VCaP (cell line): Measurements from ENCODE around the gene TSPYL2.

Experiments
- H3K27ac ChIP-seq: fragments of 450-650 bp; 2 replicates; pipeline ENCODE4 v1.5.1; 2017
- TF ChIP-seq, protein P1 (sequence below): fragments of 450-650 bp; conservative IDR thresholded peaks from 2 replicates; pipeline ENCODE4 v1.5.1; 2017; ENCODE audit warnings: mild to moderate bottlenecking, moderate library complexity

Gene TSPYL2

GRCh38 chrX:53050841-53051240 is 31.3 kb upstream of the TSPYL2 start:
- no peak overlapping the region for H3K27ac ChIP-seq
- TF ChIP-seq, protein P1, sequence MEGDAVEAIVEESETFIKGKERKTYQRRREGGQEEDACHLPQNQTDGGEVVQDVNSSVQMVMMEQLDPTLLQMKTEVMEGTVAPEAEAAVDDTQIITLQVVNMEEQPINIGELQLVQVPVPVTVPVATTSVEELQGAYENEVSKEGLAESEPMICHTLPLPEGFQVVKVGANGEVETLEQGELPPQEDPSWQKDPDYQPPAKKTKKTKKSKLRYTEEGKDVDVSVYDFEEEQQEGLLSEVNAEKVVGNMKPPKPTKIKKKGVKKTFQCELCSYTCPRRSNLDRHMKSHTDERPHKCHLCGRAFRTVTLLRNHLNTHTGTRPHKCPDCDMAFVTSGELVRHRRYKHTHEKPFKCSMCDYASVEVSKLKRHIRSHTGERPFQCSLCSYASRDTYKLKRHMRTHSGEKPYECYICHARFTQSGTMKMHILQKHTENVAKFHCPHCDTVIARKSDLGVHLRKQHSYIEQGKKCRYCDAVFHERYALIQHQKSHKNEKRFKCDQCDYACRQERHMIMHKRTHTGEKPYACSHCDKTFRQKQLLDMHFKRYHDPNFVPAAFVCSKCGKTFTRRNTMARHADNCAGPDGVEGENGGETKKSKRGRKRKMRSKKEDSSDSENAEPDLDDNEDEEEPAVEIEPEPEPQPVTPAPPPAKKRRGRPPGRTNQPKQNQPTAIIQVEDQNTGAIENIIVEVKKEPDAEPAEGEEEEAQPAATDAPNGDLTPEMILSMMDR: no peak

- TF ChIP-seq, protein P1: no peak
- no peak overlapping the region for H3K27ac ChIP-seq
Observed at GRCh38 chrX:53055244-53055849, 26.8 kb upstream of the TSPYL2 start.

DNA sequence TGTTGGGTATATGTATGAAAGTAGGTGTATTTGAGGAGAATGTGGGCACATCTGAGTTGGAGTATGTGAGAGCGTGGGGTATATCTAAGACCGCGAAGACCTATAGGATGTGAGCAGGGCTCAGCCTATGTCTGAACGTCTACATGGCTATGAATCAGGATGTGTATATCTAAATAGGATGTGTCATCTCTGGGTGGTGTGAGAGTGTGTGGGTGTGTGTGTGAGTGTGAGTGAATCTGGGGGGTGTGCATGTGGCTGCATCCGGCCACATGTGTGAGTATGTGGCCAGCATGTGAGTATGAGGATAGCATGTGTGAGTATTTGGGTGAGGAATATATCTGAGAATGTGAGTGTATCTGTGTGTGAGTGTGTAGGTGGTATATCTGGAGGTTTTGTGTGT is 25.9 kb upstream of the TSPYL2 start:
- H3K27ac ChIP-seq: no peak overlapping the region
- TF ChIP-seq, protein P1: no peak

DNA sequence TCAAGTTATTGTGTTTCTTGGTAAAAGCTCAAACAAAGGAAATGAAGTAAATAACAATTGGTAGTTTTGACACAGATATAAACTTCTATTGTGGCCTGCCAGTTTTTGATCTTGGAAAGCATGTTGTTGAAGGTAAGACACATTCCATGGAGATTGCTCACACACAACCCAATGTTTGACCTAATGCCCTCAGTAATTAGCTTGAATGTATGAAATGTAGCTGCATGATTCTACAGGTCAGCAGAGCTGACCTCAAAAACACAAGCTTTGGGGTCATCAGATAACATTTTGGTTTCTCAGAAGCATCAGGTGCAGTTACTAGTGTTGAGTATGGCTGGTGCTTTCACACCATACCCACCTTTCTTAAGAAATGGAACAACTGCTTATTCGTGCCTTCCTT is 17.1 kb upstream of the TSPYL2 start:
- TF ChIP-seq, protein P1: no peak
- no peak overlapping the region for H3K27ac ChIP-seq

- no peak overlapping the region for H3K27ac ChIP-seq
- TF ChIP-seq, protein P1: no peak
Observed at GRCh38 chrX:53071064-53071463, 11.1 kb upstream of the TSPYL2 start.

GRCh38 chrX:53071604-53072417 is 10.4 kb upstream of the TSPYL2 start:
- H3K27ac ChIP-seq: peak overlapping the region; percentile 42
- TF ChIP-seq, protein P1: peak; percentile 61

- TF ChIP-seq, protein P1: no peak
- H3K27ac ChIP-seq: peak overlapping the region; percentile 42
Observed at GRCh38 chrX:53072418-53073114, 9.6 kb upstream of the TSPYL2 start.
